Activated CD8-positive, alpha-beta T cell treated with anti-CD3 and anti-CD28 coated beads for 36 hours (primary cell): ENCODE measurements around the gene FOXO6. TPM values are rescaled to one million over a fixed set of nuclear protein-coding genes. Genes with fewer than 3 reads are reported as not detected.

Source experiments
- ATAC-seq: fragments of 200-7000 bp; cut with Tn5 transposase; one replicate; pipeline ENCODE4 v1.10.0; 2021; ENCODE audit warnings: mild to moderate bottlenecking, moderate library complexity
- CTCF ChIA-PET: fragments of 350-600 bp; sonication (Branson Sonifier 250); formaldehyde crosslinking; loops from one replicate; lab custom pipeline; 2021; ENCODE audit warnings: antibody characterized with exemption; lab: Charles Lee
- POLR2A ChIA-PET: fragments of 350-600 bp; sonication (Branson Sonifier 250); formaldehyde crosslinking; loops from one replicate; lab custom pipeline; 2021; ENCODE audit warnings: antibody characterized with exemption; lab: Charles Lee
- DNase-seq: peaks from one replicate; pipeline ENCODE4 v3.0.0-alpha.2; 2020
- H3K27ac Mint-ChIP-seq: one replicate; pipeline ENCODE4 v1.8.0; 2021; ENCODE audit warnings: mild to moderate bottlenecking, mixed read lengths
- H3K27me3 Mint-ChIP-seq: one replicate; pipeline ENCODE4 v1.8.0; 2021; ENCODE audit warnings: mixed read lengths
- H3K36me3 Mint-ChIP-seq: one replicate; pipeline ENCODE4 v1.8.0; 2021; ENCODE audit warnings: low read depth, mixed read lengths
- H3K4me1 Mint-ChIP-seq: one replicate; pipeline ENCODE4 v1.8.0; 2021; ENCODE audit warnings: low read depth, mixed read lengths
- H3K4me3 Mint-ChIP-seq: one replicate; pipeline ENCODE4 v1.8.0; 2021; ENCODE audit warnings: mild to moderate bottlenecking, moderate library complexity, mixed read lengths
- H3K9me3 Mint-ChIP-seq: one replicate; pipeline ENCODE4 v1.8.0; 2021; ENCODE audit warnings: mixed read lengths
- CTCF ChIP-seq: fragments of 200-600 bp; IDR thresholded peaks from one replicate; pipeline ENCODE4 v1.8.0; 2022; ENCODE audit warnings: antibody characterized with exemption, mild to moderate bottlenecking
- intact Hi-C: fragments of 100-400 bp; cut with micrococcal nuclease; formaldehyde crosslinking; loops from one replicate; pipeline ENCODE4 v1.10.0; 2022
- total RNA-seq, 2 experiments: library from RNA; stranded (reverse); gene quantifications; one replicate each; pipeline ENCODE4 v1.2.3, GENCODE V29; 2021

Gene FOXO6
- total RNA-seq, 2 experiments from 2014 or later: 0.49 to 0.68 TPM

GRCh38 chr1:41369531-41369930 lies 8.3 kb downstream of the FOXO6 start:
- DNase-seq: no peak
- no peak overlapping the region for H3K27ac Mint-ChIP-seq
- ChIA-PET CTCF (no interaction called here), POLR2A (no interaction called here)
- intact Hi-C loops: no loop called here
- no peak for TF ChIP-seq CTCF
- H3K27me3 Mint-ChIP-seq: peaks cover 32% of the 10 kb centered on the region
- ATAC-seq: no peak
- H3K4me1 Mint-ChIP-seq: peaks cover 12% of the 10 kb centered on the region
- no peaks in the 10 kb centered on the region for H3K36me3 Mint-ChIP-seq
- no peak overlapping the region for H3K4me3 Mint-ChIP-seq
- H3K9me3 Mint-ChIP-seq: no peaks in the 10 kb centered on the region

GRCh38 chr1:41370225-41370624 lies 9.0 kb downstream of the FOXO6 start:
- ChIA-PET CTCF (no interaction called here), POLR2A (interaction anchor here (0.8 kb wide), 2 partner anchors 59 to 150 kb away, joined by 3 read pairs; no protein-coding TSS in a partner anchor)
- TF ChIP-seq CTCF: no peak
- no peaks in the 10 kb centered on the region for H3K36me3 Mint-ChIP-seq
- peaks cover 11% of the 10 kb centered on the region for H3K4me1 Mint-ChIP-seq
- ATAC-seq: no peak
- no peak for DNase-seq
- no peak overlapping the region for H3K27ac Mint-ChIP-seq
- intact Hi-C loops: no loop called here
- peaks cover 25% of the 10 kb centered on the region for H3K27me3 Mint-ChIP-seq
- H3K9me3 Mint-ChIP-seq: no peaks in the 10 kb centered on the region
- H3K4me3 Mint-ChIP-seq: no peak overlapping the region

GRCh38 chr1:41370756-41371420 lies 9.7 kb downstream of the FOXO6 start:
- H3K9me3 Mint-ChIP-seq: no peaks in the 10 kb centered on the region
- H3K36me3 Mint-ChIP-seq: no peaks in the 10 kb centered on the region
- H3K27me3 Mint-ChIP-seq: peaks cover 26% of the 10 kb centered on the region
- no peak overlapping the region for H3K4me3 Mint-ChIP-seq
- ChIA-PET POLR2A (interaction anchor here (0.8 kb wide), 2 partner anchors 60 to 151 kb away, joined by 3 read pairs; no protein-coding TSS in a partner anchor), CTCF (no interaction called here)
- H3K27ac Mint-ChIP-seq: no peak overlapping the region
- peaks cover 7% of the 10 kb centered on the region for H3K4me1 Mint-ChIP-seq
- no peak for ATAC-seq
- TF ChIP-seq CTCF: no peak
- no peak for DNase-seq
- intact Hi-C loops: no loop called here

GRCh38 chr1:41371630-41372599 lies 10.7 kb downstream of the FOXO6 start:
- ATAC-seq (no peak), DNase-seq (no peak)
- ChIA-PET CTCF (no interaction called here), POLR2A (no interaction called here)
- Mint-ChIP-seq H3K27ac (no peak overlapping the region), H3K4me3 (no peak overlapping the region), H3K36me3 (no peaks in the 10 kb centered on the region), H3K4me1 (peaks cover 5% of the 10 kb centered on the region), H3K9me3 (no peaks in the 10 kb centered on the region), H3K27me3 (peaks cover 30% of the 10 kb centered on the region)
- intact Hi-C loops: no loop called here
- no peak for TF ChIP-seq CTCF
